Midbrain (tissue), 1 donor: ENCODE data around the gene BST1.

ENCODE experiments used
- DNase-seq: peaks from one replicate; lab custom pipeline; 2025; lab: John Stamatoyannopoulos, UW

BST1 gene

GRCh38 chr4:15779809-15780208 lies 76.9 kb downstream of the BST1 start:
- DNase-seq, result no peak

- no peak for DNase-seq
These were observed 78.7 kb downstream of the BST1 start for GRCh38 chr4:15781427-15782095.
